Measurements from ENCODE around the gene DNAJB7.

- no peak for TF ChIP-seq POLR2A (IDR thresholded peaks at IDR 0.05)
- TF ChIP-seq CTCF (IDR thresholded peaks at IDR 0.05) = no peak
These were observed 47.0 kb upstream of the DNAJB7 start for GRCh38 chr22:40908895-40909294.

All from uterus (tissue), 2 donors.